ENCODE measurements around the gene TCF20. TPM values are rescaled to one million over a fixed set of nuclear protein-coding genes. Genes with fewer than 3 reads are reported as not detected.

TCF20 gene
- total RNA-seq, 1 donor from 2014 or later, result 41.1 TPM

GRCh38 chr22:42268852-42269410 is 1.5 kb downstream of the TCF20 start:
- peaks cover 17% of the 10 kb centered on the region for H3K4me1 Mint-ChIP-seq (ENCODE audit: unreplicated experiment)
- DNase-seq (ENCODE audit: extremely low spot score, unreplicated experiment), result no peak
- no peaks in the 10 kb centered on the region for H3K9me3 Mint-ChIP-seq (ENCODE audit: unreplicated experiment)
- H3K27ac Mint-ChIP-seq (ENCODE audit: unreplicated experiment), result peak overlapping the region; percentile 80
- TF ChIP-seq, protein P1, sequence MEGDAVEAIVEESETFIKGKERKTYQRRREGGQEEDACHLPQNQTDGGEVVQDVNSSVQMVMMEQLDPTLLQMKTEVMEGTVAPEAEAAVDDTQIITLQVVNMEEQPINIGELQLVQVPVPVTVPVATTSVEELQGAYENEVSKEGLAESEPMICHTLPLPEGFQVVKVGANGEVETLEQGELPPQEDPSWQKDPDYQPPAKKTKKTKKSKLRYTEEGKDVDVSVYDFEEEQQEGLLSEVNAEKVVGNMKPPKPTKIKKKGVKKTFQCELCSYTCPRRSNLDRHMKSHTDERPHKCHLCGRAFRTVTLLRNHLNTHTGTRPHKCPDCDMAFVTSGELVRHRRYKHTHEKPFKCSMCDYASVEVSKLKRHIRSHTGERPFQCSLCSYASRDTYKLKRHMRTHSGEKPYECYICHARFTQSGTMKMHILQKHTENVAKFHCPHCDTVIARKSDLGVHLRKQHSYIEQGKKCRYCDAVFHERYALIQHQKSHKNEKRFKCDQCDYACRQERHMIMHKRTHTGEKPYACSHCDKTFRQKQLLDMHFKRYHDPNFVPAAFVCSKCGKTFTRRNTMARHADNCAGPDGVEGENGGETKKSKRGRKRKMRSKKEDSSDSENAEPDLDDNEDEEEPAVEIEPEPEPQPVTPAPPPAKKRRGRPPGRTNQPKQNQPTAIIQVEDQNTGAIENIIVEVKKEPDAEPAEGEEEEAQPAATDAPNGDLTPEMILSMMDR (IDR thresholded peaks at IDR 0.05), result no peak
- no peaks in the 10 kb centered on the region for H3K27me3 Mint-ChIP-seq (ENCODE audit: unreplicated experiment)
- H3K36me3 Mint-ChIP-seq (ENCODE audit: unreplicated experiment), result no peaks in the 10 kb centered on the region
- peak overlapping the region; percentile 92 for H3K4me3 Mint-ChIP-seq (ENCODE audit: unreplicated experiment)

- peaks cover 21% of the 10 kb centered on the region for H3K4me1 Mint-ChIP-seq (ENCODE audit: unreplicated experiment)
These were observed 5.1 kb downstream of the TCF20 start for GRCh38 chr22:42265321-42265720.

GRCh38 chr22:42263944-42264343 is 6.5 kb downstream of the TCF20 start:
- Mint-ChIP-seq H3K27me3 (ENCODE audit: unreplicated experiment) (no peaks in the 10 kb centered on the region), H3K4me1 (ENCODE audit: unreplicated experiment) (peaks cover 20% of the 10 kb centered on the region), H3K36me3 (ENCODE audit: unreplicated experiment) (no peaks in the 10 kb centered on the region), H3K27ac (ENCODE audit: unreplicated experiment) (no peak overlapping the region), H3K4me3 (ENCODE audit: unreplicated experiment) (no peak overlapping the region), H3K9me3 (ENCODE audit: unreplicated experiment) (no peaks in the 10 kb centered on the region)
- no peak for DNase-seq (ENCODE audit: extremely low spot score, unreplicated experiment)
- TF ChIP-seq, protein P1 (IDR thresholded peaks at IDR 0.05), result no peak

More at GRCh38 chr22:42265321-42265720, 5.1 kb downstream of the TCF20 start:
- TF ChIP-seq, protein P1 (IDR thresholded peaks at IDR 0.05), result no peak
- Mint-ChIP-seq H3K9me3 (ENCODE audit: unreplicated experiment) (no peaks in the 10 kb centered on the region), H3K4me3 (ENCODE audit: unreplicated experiment) (no peak overlapping the region), H3K27me3 (ENCODE audit: unreplicated experiment) (no peaks in the 10 kb centered on the region), H3K36me3 (ENCODE audit: unreplicated experiment) (no peaks in the 10 kb centered on the region), H3K27ac (ENCODE audit: unreplicated experiment) (no peak overlapping the region)
- DNase-seq (ENCODE audit: extremely low spot score, unreplicated experiment), result no peak

DNA sequence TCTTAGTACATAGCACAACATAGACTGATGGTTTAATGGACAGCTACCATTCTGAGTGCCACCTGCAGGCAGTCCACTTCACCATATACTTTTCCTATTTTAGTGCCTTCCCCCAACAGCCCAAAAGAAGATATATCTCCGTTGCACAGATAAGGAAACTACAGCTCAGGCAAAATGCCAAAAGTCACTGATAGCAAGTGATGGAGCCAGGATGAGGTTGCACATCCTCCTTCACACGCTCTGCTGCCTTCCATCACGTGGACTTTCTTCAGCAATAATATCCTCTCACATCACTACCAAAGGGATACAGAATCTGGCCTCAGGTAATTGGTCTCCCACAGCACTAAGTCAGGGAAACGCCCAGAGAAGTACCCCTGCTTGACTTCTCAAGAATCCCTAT is 7.5 kb downstream of the TCF20 start:
- no peak for DNase-seq (ENCODE audit: extremely low spot score, unreplicated experiment)
- peaks cover 17% of the 10 kb centered on the region for H3K4me1 Mint-ChIP-seq (ENCODE audit: unreplicated experiment)
- no peaks in the 10 kb centered on the region for H3K36me3 Mint-ChIP-seq (ENCODE audit: unreplicated experiment)
- TF ChIP-seq, protein P1 (IDR thresholded peaks at IDR 0.05), result no peak
- no peak overlapping the region for H3K4me3 Mint-ChIP-seq (ENCODE audit: unreplicated experiment)
- H3K27me3 Mint-ChIP-seq (ENCODE audit: unreplicated experiment), result no peaks in the 10 kb centered on the region
- no peaks in the 10 kb centered on the region for H3K9me3 Mint-ChIP-seq (ENCODE audit: unreplicated experiment)
- no peak overlapping the region for H3K27ac Mint-ChIP-seq (ENCODE audit: unreplicated experiment)

DNA sequence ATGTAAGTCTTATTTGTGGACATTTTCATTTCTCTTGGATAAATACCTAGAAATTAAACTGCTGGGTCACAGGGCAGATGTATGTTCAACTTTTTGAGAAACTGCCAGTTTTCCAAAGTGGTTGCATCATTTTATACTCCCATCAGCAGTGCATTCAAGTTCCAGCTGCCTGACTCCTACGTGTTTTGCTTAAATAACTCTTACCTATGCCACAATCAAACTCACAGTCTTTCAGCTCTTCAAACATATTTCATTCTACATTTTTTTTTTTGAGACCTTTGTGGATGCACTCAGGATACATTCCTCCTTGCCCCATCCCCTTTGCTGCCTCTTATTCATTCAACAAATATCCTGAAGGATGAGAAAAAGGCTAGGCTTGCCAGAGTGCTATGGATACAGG is 9.2 kb downstream of the TCF20 start:
- TF ChIP-seq, protein P1 (IDR thresholded peaks at IDR 0.05), result no peak
- peaks cover 28% of the 10 kb centered on the region for H3K4me1 Mint-ChIP-seq (ENCODE audit: unreplicated experiment)
- H3K9me3 Mint-ChIP-seq (ENCODE audit: unreplicated experiment), result no peaks in the 10 kb centered on the region
- H3K4me3 Mint-ChIP-seq (ENCODE audit: unreplicated experiment), result no peak overlapping the region
- H3K27ac Mint-ChIP-seq (ENCODE audit: unreplicated experiment), result no peak overlapping the region
- H3K27me3 Mint-ChIP-seq (ENCODE audit: unreplicated experiment), result no peaks in the 10 kb centered on the region
- H3K36me3 Mint-ChIP-seq (ENCODE audit: unreplicated experiment), result no peaks in the 10 kb centered on the region
- DNase-seq (ENCODE audit: extremely low spot score, unreplicated experiment), result no peak

All from osteocyte (in vitro differentiated cells).